Cardiac muscle cell (in vitro differentiated cells and primary cell): ENCODE data around the gene CCDC24. TPM values are rescaled to one million over a fixed set of nuclear protein-coding genes. Genes with fewer than 3 reads are reported as not detected.

ENCODE experiments used
- DNase-seq, 2 donors: peaks; one replicate each; pipeline versions ENCODE4 v3.0.0 to v3.0.0-alpha.2; 2010 to 2017; ENCODE audit warnings: low read depth in 1 of 2, low spot score in 1 of 2
- H3K27ac ChIP-seq: fragments of 200-600 bp; sonication (generic); 2 replicates; pipeline ENCODE4 v1.5.1; 2016
- H3K27me3 ChIP-seq: fragments of 200-600 bp; sonication (generic); 2 replicates; pipeline ENCODE4 v1.6.0; 2016; ENCODE audit warnings: control low read depth
- H3K36me3 ChIP-seq: fragments of 200-600 bp; sonication (generic); 2 replicates; pipeline ENCODE4 v1.5.1; 2016; ENCODE audit warnings: control low read depth
- H3K4me1 ChIP-seq: fragments of 200-600 bp; sonication (generic); 2 replicates; pipeline ENCODE4 v1.8.1; 2017; ENCODE audit warnings: low read depth, mild to moderate bottlenecking, mixed run types
- H3K4me3 ChIP-seq: fragments of 200-600 bp; sonication (generic); 2 replicates; pipeline ENCODE4 v1.5.1; 2016; ENCODE audit warnings: mild to moderate bottlenecking
- H3K9me3 ChIP-seq: fragments of 200-600 bp; sonication (generic); 2 replicates; pipeline ENCODE4 v1.5.1; 2017; ENCODE audit warnings: low read depth, mild to moderate bottlenecking, control low read depth
- polyA plus RNA-seq: library from polyadenylated mRNA; unstranded; fragments of >200 nt; fragmentation: Nextera tagmentation; extraction: Ambion mirVana; gene quantifications from 2 replicates; pipeline ENCODE4 v1.2.1, GENCODE V29; 2016
- total RNA-seq: library from RNA; depleted of rRNA; stranded (reverse); fragments of >200 nt; gene quantifications from 2 replicates; pipeline ENCODE4 v1.2.3, GENCODE V29; 2016
- TF ChIP-seq, protein P1 (sequence below): IDR thresholded peaks from 2 replicates; pipeline ENCODE4 v1.5.1; 2012; ENCODE audit warnings: low read depth, mild to moderate bottlenecking, low read length

The CCDC24 gene
- total and polyA plus RNA-seq, 2 experiments from 2014 or later, result 20.8 to 29.7 TPM

- H3K4me1 ChIP-seq, result peaks cover 5% of the 10 kb centered on the region
Measured at GRCh38 chr1:44013949-44014348, 22.6 kb downstream of the CCDC24 start.

GRCh38 chr1:44014365-44015104, 23.1 kb downstream of the CCDC24 start:
- Histone ChIP-seq H3K4me1 (peaks cover 5% of the 10 kb centered on the region), H3K27ac (peak overlapping the region; percentile 16), H3K36me3 (no peaks in the 10 kb centered on the region), H3K4me3 (no peak overlapping the region), H3K9me3 (no peaks in the 10 kb centered on the region), H3K27me3 (no peaks in the 10 kb centered on the region)
- no peak for DNase-seq
- TF ChIP-seq, protein P1, sequence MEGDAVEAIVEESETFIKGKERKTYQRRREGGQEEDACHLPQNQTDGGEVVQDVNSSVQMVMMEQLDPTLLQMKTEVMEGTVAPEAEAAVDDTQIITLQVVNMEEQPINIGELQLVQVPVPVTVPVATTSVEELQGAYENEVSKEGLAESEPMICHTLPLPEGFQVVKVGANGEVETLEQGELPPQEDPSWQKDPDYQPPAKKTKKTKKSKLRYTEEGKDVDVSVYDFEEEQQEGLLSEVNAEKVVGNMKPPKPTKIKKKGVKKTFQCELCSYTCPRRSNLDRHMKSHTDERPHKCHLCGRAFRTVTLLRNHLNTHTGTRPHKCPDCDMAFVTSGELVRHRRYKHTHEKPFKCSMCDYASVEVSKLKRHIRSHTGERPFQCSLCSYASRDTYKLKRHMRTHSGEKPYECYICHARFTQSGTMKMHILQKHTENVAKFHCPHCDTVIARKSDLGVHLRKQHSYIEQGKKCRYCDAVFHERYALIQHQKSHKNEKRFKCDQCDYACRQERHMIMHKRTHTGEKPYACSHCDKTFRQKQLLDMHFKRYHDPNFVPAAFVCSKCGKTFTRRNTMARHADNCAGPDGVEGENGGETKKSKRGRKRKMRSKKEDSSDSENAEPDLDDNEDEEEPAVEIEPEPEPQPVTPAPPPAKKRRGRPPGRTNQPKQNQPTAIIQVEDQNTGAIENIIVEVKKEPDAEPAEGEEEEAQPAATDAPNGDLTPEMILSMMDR, result no peak

More at GRCh38 chr1:44013949-44014348, 22.6 kb downstream of the CCDC24 start:
- DNase-seq, result no peak
- Histone ChIP-seq H3K4me3 (no peak overlapping the region), H3K27me3 (no peaks in the 10 kb centered on the region), H3K36me3 (no peaks in the 10 kb centered on the region), H3K9me3 (no peaks in the 10 kb centered on the region), H3K27ac (no peak overlapping the region)
- TF ChIP-seq, protein P1, result no peak

- Histone ChIP-seq H3K4me1 (peaks cover 5% of the 10 kb centered on the region), H3K4me3 (no peak overlapping the region), H3K27ac (peak overlapping the region; percentile 16), H3K36me3 (no peaks in the 10 kb centered on the region), H3K27me3 (no peaks in the 10 kb centered on the region), H3K9me3 (no peaks in the 10 kb centered on the region)
- DNase-seq, result no peak
- TF ChIP-seq, protein P1, result no peak
Measured at GRCh38 chr1:44015206-44015605, 23.8 kb downstream of the CCDC24 start.

DNA sequence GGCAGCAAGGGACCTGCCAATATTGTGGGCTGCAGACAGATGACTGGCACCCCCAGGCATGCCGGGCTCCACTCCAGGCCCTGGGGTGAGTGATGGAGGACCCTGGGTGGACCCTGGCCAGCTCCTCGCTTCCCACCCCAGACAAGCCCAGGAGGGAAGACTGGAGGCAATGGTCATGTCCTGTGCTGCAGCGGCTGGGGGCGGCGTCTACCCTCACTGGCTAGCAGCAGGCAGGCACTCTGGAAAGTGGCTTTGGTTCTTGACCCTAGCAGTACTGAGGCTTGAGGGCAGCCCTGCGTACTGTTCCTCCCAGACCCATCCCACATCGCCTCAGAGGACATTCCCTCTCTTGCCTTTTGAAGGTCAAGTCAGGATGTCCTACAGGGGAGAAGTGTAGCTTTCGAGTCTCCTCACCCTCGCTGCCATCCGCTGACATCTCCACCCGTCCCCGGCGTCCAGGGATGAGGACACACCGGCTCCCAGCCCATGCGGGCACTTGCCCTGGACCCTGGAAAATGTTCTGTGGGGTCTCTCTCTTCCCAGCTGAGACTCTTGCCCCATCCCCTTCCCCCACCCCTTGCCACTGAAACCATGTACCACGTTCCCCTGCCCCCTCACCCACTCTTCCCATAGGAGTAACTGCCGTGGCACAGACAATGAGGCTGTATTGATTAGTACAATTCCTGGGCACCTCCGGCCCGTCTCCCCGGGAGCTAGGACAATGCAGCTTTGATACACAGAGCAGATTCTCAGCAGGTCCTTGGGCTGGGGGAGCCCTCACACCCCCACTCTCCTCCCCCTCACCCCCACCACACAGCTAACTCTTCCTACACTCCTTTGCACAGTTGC, 24.9 kb downstream of the CCDC24 start:
- no peaks in the 10 kb centered on the region for H3K9me3 ChIP-seq
- peaks cover 5% of the 10 kb centered on the region for H3K4me1 ChIP-seq
- H3K27me3 ChIP-seq, result no peaks in the 10 kb centered on the region
- TF ChIP-seq, protein P1, result no peak
- no peak for DNase-seq
- H3K36me3 ChIP-seq, result no peaks in the 10 kb centered on the region
- no peak overlapping the region for H3K27ac ChIP-seq
- H3K4me3 ChIP-seq, result no peak overlapping the region

- no peak for DNase-seq
Measured at GRCh38 chr1:44016890-44017400, 25.5 kb downstream of the CCDC24 start.

More at GRCh38 chr1:44016890-44017400, 25.5 kb downstream of the CCDC24 start:
- H3K36me3 ChIP-seq, result no peaks in the 10 kb centered on the region
- H3K9me3 ChIP-seq, result no peaks in the 10 kb centered on the region
- H3K4me3 ChIP-seq, result no peak overlapping the region
- H3K4me1 ChIP-seq, result peaks cover 5% of the 10 kb centered on the region
- no peak overlapping the region for H3K27ac ChIP-seq
- no peaks in the 10 kb centered on the region for H3K27me3 ChIP-seq
- TF ChIP-seq, protein P1, result no peak
